H1 (cell line): Measurements from ENCODE around the gene MCF2L2. TPM values are rescaled to one million over a fixed set of nuclear protein-coding genes. Genes with fewer than 3 reads are reported as not detected.

ENCODE experiments used
- CTCF ChIA-PET: fragments of 300-600 bp; sonication (Branson Sonifier 250); formaldehyde crosslinking; loops from one replicate; lab custom pipeline; 2021; ENCODE audit not compliant: partially characterized antibody; lab: Charles Lee
- POLR2A ChIA-PET: fragments of 300-600 bp; sonication (Branson Sonifier 250); formaldehyde crosslinking; loops from one replicate; lab custom pipeline; 2021; ENCODE audit warnings: inconsistent platforms; ENCODE audit not compliant: partially characterized antibody; lab: Charles Lee
- DNase-seq, 2 experiments: peaks; one replicate each; pipeline versions ENCODE4 v3.0.0 to v3.0.0-alpha.2; 2010 to 2022; ENCODE audit warnings: low spot score in 2 of 2, low read depth in 1 of 2, mixed read lengths in 1 of 2
- FAIRE-seq: peaks from 2 replicates; lab custom pipeline; 2011; peaks lifted over from hg19 to GRCh38; lab: Jason Lieb, UNC
- H2AFZ ChIP-seq: 2 replicates; pipeline ENCODE4 v1.8.1; 2012; ENCODE audit warnings: low read length, inconsistent platforms
- H2AK5ac ChIP-seq: 2 replicates; pipeline ENCODE4 v1.6.1; 2013; ENCODE audit warnings: low read depth, low read length
- H2BK120ac ChIP-seq: replicated peaks from 2 replicates; pipeline ENCODE3; 2013; ENCODE audit warnings: low read depth, low read length, inconsistent platforms
- H2BK12ac ChIP-seq: 2 replicates; pipeline ENCODE4 v1.6.1; 2013; ENCODE audit warnings: low read depth, low read length
- H2BK15ac ChIP-seq: 2 replicates; pipeline ENCODE4 v1.6.1; 2013; ENCODE audit warnings: low read length
- H2BK20ac ChIP-seq: 2 replicates; pipeline ENCODE4 v1.6.1; 2013; ENCODE audit warnings: low read length
- H2BK5ac ChIP-seq: 2 replicates; pipeline ENCODE4 v1.6.1; 2013; ENCODE audit warnings: low read depth, low read length
- H3K14ac ChIP-seq: 2 replicates; pipeline ENCODE4 v1.6.1; 2013; ENCODE audit warnings: inconsistent platforms; ENCODE audit not compliant: insufficient read length
- H3K18ac ChIP-seq: 2 replicates; pipeline ENCODE4 v1.6.1; 2013; ENCODE audit warnings: low read length; ENCODE audit errors: extremely low read depth
- H3K23ac ChIP-seq: 2 replicates; pipeline ENCODE4 v1.6.1; 2013; ENCODE audit warnings: inconsistent platforms; ENCODE audit not compliant: insufficient read length
- H3K23me2 ChIP-seq: 2 replicates; pipeline ENCODE4 v1.6.1; 2013; ENCODE audit warnings: low read depth, low read length
- H3K27ac ChIP-seq: 2 replicates; pipeline ENCODE4 v1.6.1; 2011; ENCODE audit warnings: low read depth, low read length, inconsistent platforms
- H3K27me3 ChIP-seq, 4 experiments: replicated peaks in 1 of 4; 1 replicate in 1 of 4; 2 replicates in 3 of 4; pipeline versions ENCODE4 v1.6.1 to v1.8.1; 2011 to 2013; ENCODE audit warnings: low read length in 3 of 4, mild to moderate bottlenecking in 3 of 4, inconsistent platforms in 2 of 4, mixed read lengths in 2 of 4, moderate library complexity in 1 of 4; ENCODE audit not compliant: control insufficient read depth in 3 of 4, insufficient read depth in 3 of 4; ENCODE audit errors: extremely low read depth in 1 of 4
- H3K36me3 ChIP-seq, 4 experiments: 2 replicates each; pipeline versions ENCODE4 v1.6.1 to v1.8.1; 2011 to 2013; ENCODE audit warnings: mild to moderate bottlenecking in 4 of 4, low read length in 3 of 4, moderate library complexity in 2 of 4, control low read depth in 1 of 4, inconsistent platforms in 1 of 4; ENCODE audit not compliant: insufficient read depth in 4 of 4, control insufficient read depth in 2 of 4
- H3K4ac ChIP-seq: replicated peaks from 2 replicates; pipeline ENCODE3; 2013; ENCODE audit warnings: low read length, low read depth, mixed read lengths, inconsistent platforms; ENCODE audit not compliant: insufficient read length
- H3K4me1 ChIP-seq, 4 experiments: replicated peaks in 1 of 4; 1 replicate in 1 of 4; 2 replicates in 3 of 4; pipeline versions ENCODE4 v1.6.1 to v1.8.1; 2011 to 2013; ENCODE audit warnings: low read length in 3 of 4, inconsistent platforms in 2 of 4, mixed read lengths in 1 of 4; ENCODE audit not compliant: insufficient read depth in 4 of 4, control insufficient read depth in 3 of 4
- H3K4me2 ChIP-seq, 2 experiments: 2 replicates each; pipeline versions ENCODE4 v1.6.1 to v1.8.1; 2011 to 2013; ENCODE audit warnings: low read depth in 2 of 2, low read length in 2 of 2, control low read depth in 1 of 2, inconsistent platforms in 1 of 2, mild to moderate bottlenecking in 1 of 2; ENCODE audit not compliant: insufficient read depth in 1 of 2
- H3K4me3 ChIP-seq, 4 experiments: fragments of 200-600, 300-600 bp in 1 of 4; sonication (generic), shearing (Covaris generic), sonication (Bioruptor Twin) in 1 of 4; 2 replicates each; pipeline versions ENCODE4 v1.5.1 to v1.8.1; 2011 to 2016; ENCODE audit warnings: low read length in 4 of 4, low read depth in 3 of 4, control low read depth in 2 of 4, inconsistent platforms in 2 of 4, mild to moderate bottlenecking in 2 of 4, mixed read lengths in 1 of 4, moderate library complexity in 1 of 4; ENCODE audit not compliant: insufficient read depth in 2 of 4; ENCODE audit errors: extremely low read depth in 1 of 4
- H3K56ac ChIP-seq: replicated peaks from 2 replicates; pipeline ENCODE3; 2013; ENCODE audit warnings: low read depth, mild to moderate bottlenecking, mixed read lengths, low read length, inconsistent platforms; ENCODE audit not compliant: insufficient read length
- H3K79me1 ChIP-seq: 2 replicates; pipeline ENCODE4 v1.6.1; 2013; ENCODE audit warnings: low read depth, low read length, control low read depth
- H3K79me2 ChIP-seq, 2 experiments: 2 replicates each; pipeline versions ENCODE4 v1.6.1 to v1.8.1; 2012 to 2013; ENCODE audit warnings: low read length in 2 of 2, mild to moderate bottlenecking in 2 of 2, inconsistent platforms in 1 of 2; ENCODE audit not compliant: insufficient read depth in 2 of 2, control insufficient read depth in 1 of 2
- H3K9ac ChIP-seq, 4 experiments: replicated peaks in 1 of 4; 1 replicate in 1 of 4; 2 replicates in 3 of 4; pipeline versions ENCODE4 v1.6.1 to v1.8.1; 2011 to 2013; ENCODE audit warnings: low read depth in 3 of 4, low read length in 3 of 4, control low read depth in 2 of 4, mild to moderate bottlenecking in 2 of 4, moderate library complexity in 2 of 4, inconsistent platforms in 1 of 4; ENCODE audit errors: extremely low read depth in 1 of 4
- H3K9me3 ChIP-seq, 2 experiments: 2 replicates each; pipeline versions ENCODE4 v1.6.1 to v1.8.1; 2012 to 2013; ENCODE audit warnings: mild to moderate bottlenecking in 2 of 2, moderate library complexity in 2 of 2, control low read depth in 1 of 2, inconsistent platforms in 1 of 2, low read depth in 1 of 2, low read length in 1 of 2, mixed read lengths in 1 of 2; ENCODE audit not compliant: insufficient read depth in 2 of 2
- H4K20me1 ChIP-seq, 2 experiments: replicated peaks in 1 of 2; 2 replicates each; pipeline versions ENCODE3 to v1.8.1; 2011 to 2013; ENCODE audit warnings: inconsistent platforms in 2 of 2, low read length in 2 of 2, mild to moderate bottlenecking in 1 of 2; ENCODE audit not compliant: insufficient read depth in 2 of 2, control insufficient read depth in 1 of 2
- H4K5ac ChIP-seq: 2 replicates; pipeline ENCODE4 v1.6.1; 2013; ENCODE audit warnings: low read length, low read depth, mixed read lengths, inconsistent platforms; ENCODE audit not compliant: insufficient read length
- H4K8ac ChIP-seq: 2 replicates; pipeline ENCODE4 v1.8.0; 2013; ENCODE audit warnings: mild to moderate bottlenecking, moderate library complexity, low read length, inconsistent platforms; ENCODE audit not compliant: insufficient read depth; ENCODE audit errors: extremely low read depth
- H4K91ac ChIP-seq: replicated peaks from 2 replicates; pipeline ENCODE3; 2013; ENCODE audit warnings: low read length, mixed read lengths, inconsistent platforms; ENCODE audit not compliant: insufficient read length
- CEBPB ChIP-seq: IDR thresholded peaks from 2 replicates; pipeline ENCODE4 v1.6.1; 2012; ENCODE audit warnings: low read depth, low read length
- E2F6 ChIP-seq: IDR thresholded peaks from 2 replicates; pipeline ENCODE4 v1.6.1; 2012; ENCODE audit warnings: inconsistent platforms
- EP300 ChIP-seq, 2 experiments: IDR thresholded peaks; 1 replicate in 1 of 2; 2 replicates in 1 of 2; pipeline ENCODE4 v1.6.1; 2011 to 2012; ENCODE audit warnings: low read depth in 2 of 2, low read length in 2 of 2, mild to moderate bottlenecking in 2 of 2, borderline replicate concordance in 1 of 2, inconsistent platforms in 1 of 2, moderate library complexity in 1 of 2
- JUN ChIP-seq: IDR thresholded peaks from 2 replicates; pipeline ENCODE4 v1.6.1; 2011; ENCODE audit warnings: low read depth, mild to moderate bottlenecking, improper control_type of control experiment, low read length
- KDM5A ChIP-seq: fragments of 200-600 bp; IDR thresholded peaks from 2 replicates; pipeline ENCODE4 v1.7.1; 2012; ENCODE audit warnings: mild to moderate bottlenecking, low read length, inconsistent platforms, mixed read lengths
- MAFK ChIP-seq: IDR thresholded peaks from 2 replicates; pipeline ENCODE4 v1.6.1; 2012; ENCODE audit warnings: low read depth, mild to moderate bottlenecking, improper control_type of control experiment, low read length
- POU5F1 ChIP-seq: IDR thresholded peaks from 2 replicates; pipeline ENCODE4 v1.6.1; 2011; ENCODE audit warnings: low read depth, mild to moderate bottlenecking, low read length, moderate library complexity
- RXRA ChIP-seq: IDR thresholded peaks from 2 replicates; pipeline ENCODE4 v1.6.1; 2011; ENCODE audit warnings: low read depth, mild to moderate bottlenecking, low read length, moderate library complexity; ENCODE audit not compliant: insufficient read depth
- SP1 ChIP-seq: IDR thresholded peaks from 2 replicates; pipeline ENCODE4 v1.6.1; 2011; ENCODE audit warnings: low read depth, low read length
- TAF1 ChIP-seq: IDR thresholded peaks from 2 replicates; pipeline ENCODE4 v1.6.1; 2011; ENCODE audit warnings: mild to moderate bottlenecking, low read depth, low read length
- TAF7 ChIP-seq: optimal IDR thresholded peaks from 2 replicates; pipeline ENCODE3; 2011; ENCODE audit warnings: low read depth, mild to moderate bottlenecking, inconsistent platforms, low read length, moderate library complexity, borderline replicate concordance
- WGBS, 2 experiments: shearing (Covaris generic) in 1 of 2; methylation state at CpG; one replicate each; pipeline versions ENCODE4 v1.1.6 to v1.1.7; 2013 to 2015; ENCODE audit warnings: low lambda C conversion rate in 2 of 2, mixed read lengths in 2 of 2, inconsistent platforms in 1 of 2, low coverage in 1 of 2, missing lambda C conversion rate in 1 of 2; ENCODE audit not compliant: insufficient replicate concordance in 2 of 2, insufficient coverage in 1 of 2, insufficient read length in 1 of 2; ENCODE audit errors: extremely low coverage in 1 of 2, missing lambda C conversion rate in 1 of 2; 5-methylcytosine and 5-hydroxymethylcytosine counted together
- polyA plus RNA-seq, 7 experiments: library from polyadenylated mRNA; depleted of rRNA in 3 of 7; stranded (reverse) in 5 of 7; unstranded in 2 of 7; fragments of >200 nt in 5 of 7; fragments of 200-250 nt in 2 of 7; gene quantifications; 1 replicate in 5 of 7; 2 replicates in 1 of 7; 4 replicates in 1 of 7; pipeline versions ENCODE4 v1.2.1 to v1.2.3, GENCODE V29; 2011 to 2013; ENCODE audit warnings: missing spikeins in 2 of 7, mixed read lengths in 2 of 7
- total RNA-seq: library from RNA; stranded (reverse); fragmentation: NEBNext Ultra II Directional; extraction: Animal tissue kit (Norgen Biotek cat#: 25700); gene quantifications from 2 replicates; pipeline ENCODE4 v1.2.1, GENCODE V29; 2021
- TF ChIP-seq, protein P1 (sequence below): IDR thresholded peaks from 2 replicates; pipeline ENCODE4 v1.6.1; 2011; ENCODE audit warnings: low read depth, mild to moderate bottlenecking, low read length; ENCODE audit not compliant: insufficient read depth

The MCF2L2 gene
- total and polyA plus RNA-seq, 2 of the 8 experiments (the other 6 are each of a cell fraction or from before 2014, with no cell fraction given): 4.1 to 13.7 TPM

GRCh38 chr3:183198939-183199338, 229.5 kb downstream of the MCF2L2 start:
- Histone ChIP-seq H3K27me3 (no peaks in the 10 kb centered on the region), H4K8ac (no peak overlapping the region), H2BK15ac (no peak overlapping the region), H4K20me1 (no peaks in the 10 kb centered on the region), H3K18ac (no peak overlapping the region), H2AK5ac (no peak overlapping the region), H2BK12ac (no peak overlapping the region), H3K4me3 (no peak overlapping the region), H3K9me3 (no peaks in the 10 kb centered on the region), H3K79me2 (no peaks in the 10 kb centered on the region), H3K36me3 (no peaks in the 10 kb centered on the region), H3K4me1 (peaks cover 0 to 3% (median 0%) of the 10 kb centered on the region in 4 experiments; a peak in 1 of 7 replicates), H3K14ac (no peak overlapping the region), H4K5ac (no peak overlapping the region), H2BK120ac (no peak overlapping the region), H3K23ac (no peak overlapping the region), H2BK20ac (no peak overlapping the region), H3K79me1 (no peaks in the 10 kb centered on the region), H3K4ac (no peak overlapping the region), H3K23me2 (no peaks in the 10 kb centered on the region), H3K9ac (no peak overlapping the region), H2BK5ac (no peak overlapping the region), H3K4me2 (no peak overlapping the region), H4K91ac (no peak overlapping the region), H3K27ac (no peak overlapping the region), H2AFZ (no peak overlapping the region), H3K56ac (no peak overlapping the region)
- WGBS, 2 experiments: 86% methylated on average over 1 of the region's 1 CpG; no CpG with 5 or more reads in 1 of the 2 experiments
- TF ChIP-seq E2F6 (no peak), TAF1 (no peak), RXRA (no peak), CEBPB (no peak), TAF7 (no peak), SP1 (no peak), EP300 (IDR thresholded peaks at IDR 0.05; ENCODE audit: borderline replicate concordance in 1 of 2, low read depth in 2 of 2, low read length in 2 of 2) (no peak), JUN (no peak), KDM5A (no peak), MAFK (no peak), POU5F1 (no peak)
- TF ChIP-seq, protein P1, sequence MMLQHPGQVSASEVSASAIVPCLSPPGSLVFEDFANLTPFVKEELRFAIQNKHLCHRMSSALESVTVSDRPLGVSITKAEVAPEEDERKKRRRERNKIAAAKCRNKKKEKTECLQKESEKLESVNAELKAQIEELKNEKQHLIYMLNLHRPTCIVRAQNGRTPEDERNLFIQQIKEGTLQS: no peak
- POLR2A ChIA-PET: no interaction called here
- FAIRE-seq: no peak
- CTCF ChIA-PET: interaction anchor here (1.0 kb wide), 1 partner anchor 14 kb away, joined by 4 read pairs; no protein-coding TSS in a partner anchor
- no peak for DNase-seq
